Smooth muscle cell (in vitro differentiated cells): ENCODE data around the gene ARHGAP4. TPM values are rescaled to one million over a fixed set of nuclear protein-coding genes. Genes with fewer than 3 reads are reported as not detected.

Source experiments
- DNase-seq: peaks from one replicate; lab custom pipeline; 2025; ENCODE audit not compliant: unreplicated experiment; lab: John Stamatoyannopoulos, UW
- H2AFZ ChIP-seq: fragments of 200-600 bp; sonication (generic); 2 replicates; pipeline ENCODE4 v1.6.0; 2016; ENCODE audit warnings: antibody characterized with exemption, low read depth, mild to moderate bottlenecking
- H3F3A ChIP-seq: fragments of 200-600 bp; sonication (generic); 2 replicates; pipeline ENCODE4 v1.6.0; 2017; ENCODE audit warnings: antibody characterized with exemption, low read depth
- H3K27ac ChIP-seq: fragments of 200-600 bp; sonication (generic); 2 replicates; pipeline ENCODE4 v1.5.1; 2016; ENCODE audit warnings: low read depth, mild to moderate bottlenecking
- H3K27me3 ChIP-seq: fragments of 200-600 bp; sonication (generic); 2 replicates; pipeline ENCODE4 v1.6.1; 2016; ENCODE audit warnings: low read depth, mild to moderate bottlenecking
- H3K36me3 ChIP-seq: fragments of 200-600 bp; sonication (generic); 2 replicates; pipeline ENCODE4 v1.5.1; 2016; ENCODE audit warnings: low read depth
- H3K4me1 ChIP-seq: fragments of 200-600 bp; sonication (generic); 2 replicates; pipeline ENCODE4 v1.5.1; 2016; ENCODE audit warnings: low read depth
- H3K4me2 ChIP-seq: fragments of 200-600 bp; sonication (generic); 2 replicates; pipeline ENCODE4 v1.6.0; 2016; ENCODE audit warnings: mild to moderate bottlenecking
- H3K4me3 ChIP-seq: fragments of 200-600 bp; sonication (generic); 2 replicates; pipeline ENCODE4 v1.5.1; 2016; ENCODE audit warnings: mild to moderate bottlenecking
- H3K79me2 ChIP-seq: fragments of 200-600 bp; sonication (generic); 2 replicates; pipeline ENCODE4 v1.6.0; 2016; ENCODE audit warnings: low read depth, mild to moderate bottlenecking
- H3K9ac ChIP-seq: fragments of 200-600 bp; sonication (generic); 2 replicates; pipeline ENCODE4 v1.6.0; 2016; ENCODE audit warnings: low read depth
- H3K9me3 ChIP-seq: fragments of 200-600 bp; sonication (generic); replicated peaks from 2 replicates; pipeline ENCODE4 v1.5.1; 2016; ENCODE audit warnings: low read depth
- H4K20me1 ChIP-seq: fragments of 200-600 bp; sonication (generic); 2 replicates; pipeline ENCODE4 v1.6.0; 2016; ENCODE audit warnings: low read depth
- CTCF ChIP-seq: fragments of 200-600 bp; sonication (generic); IDR thresholded peaks from 2 replicates; pipeline ENCODE4 v1.5.1; 2017; ENCODE audit warnings: borderline replicate concordance, mild to moderate bottlenecking, antibody characterized with exemption; ENCODE audit not compliant: insufficient read depth, poor library complexity, severe bottlenecking
- WGBS: methylation state at CpG from one replicate; pipeline ENCODE4 v1.1.7; 2016; ENCODE audit warnings: low lambda C conversion rate; 5-methylcytosine and 5-hydroxymethylcytosine counted together
- polyA plus RNA-seq: library from polyadenylated mRNA; unstranded; fragments of >200 nt; fragmentation: Nextera tagmentation; extraction: Ambion mirVana; gene quantifications from 2 replicates; pipeline ENCODE4 v1.2.1, GENCODE V29; 2016
- total RNA-seq: library from RNA; depleted of rRNA; stranded (reverse); fragments of >200 nt; gene quantifications from 2 replicates; pipeline ENCODE4 v1.2.3, GENCODE V29; 2014

Gene ARHGAP4
- total and polyA plus RNA-seq, 2 experiments from 2014 or later: 7.6 to 11.5 TPM

- Histone ChIP-seq H2AFZ (no peak overlapping the region), H3K4me1 (no peaks in the 10 kb centered on the region), H3K9ac (no peak overlapping the region), H3K27me3 (no peaks in the 10 kb centered on the region), H3K27ac (no peak overlapping the region), H3K36me3 (no peaks in the 10 kb centered on the region), H3K4me3 (no peak overlapping the region), H3K9me3 (no peaks in the 10 kb centered on the region), H3K79me2 (no peaks in the 10 kb centered on the region), H4K20me1 (no peaks in the 10 kb centered on the region), H3F3A (no peaks in the 10 kb centered on the region), H3K4me2 (no peak overlapping the region)
- TF ChIP-seq CTCF: no peak
- WGBS: 73% methylated on average over 15 of the region's 18 CpGs
- no peak for DNase-seq
Observed at GRCh38 chrX:153903238-153903980, 22.7 kb downstream of the ARHGAP4 start.

- H3K79me2 ChIP-seq: no peaks in the 10 kb centered on the region
- H2AFZ ChIP-seq: no peak overlapping the region
- H3K4me1 ChIP-seq: no peaks in the 10 kb centered on the region
- no peak for TF ChIP-seq CTCF
- no peak for DNase-seq
- H3K9ac ChIP-seq: no peak overlapping the region
- no peak overlapping the region for H3K27ac ChIP-seq
- H3K9me3 ChIP-seq: no peaks in the 10 kb centered on the region
- WGBS: 53% methylated on average over 9 of the region's 10 CpGs
- no peak overlapping the region for H3K4me3 ChIP-seq
- no peak overlapping the region for H3K4me2 ChIP-seq
- H3K27me3 ChIP-seq: no peaks in the 10 kb centered on the region
- no peaks in the 10 kb centered on the region for H3F3A ChIP-seq
- no peaks in the 10 kb centered on the region for H3K36me3 ChIP-seq
- H4K20me1 ChIP-seq: no peaks in the 10 kb centered on the region
Observed at GRCh38 chrX:153902385-153902784, 23.7 kb downstream of the ARHGAP4 start.

- no peaks in the 10 kb centered on the region for H3K79me2 ChIP-seq
- no peaks in the 10 kb centered on the region for H3K36me3 ChIP-seq
- H3K27me3 ChIP-seq: no peaks in the 10 kb centered on the region
- H3K9ac ChIP-seq: no peak overlapping the region
- WGBS: 70% methylated on average over 8 of the region's 8 CpGs
- TF ChIP-seq CTCF: no peak
- no peaks in the 10 kb centered on the region for H3K9me3 ChIP-seq
- no peak overlapping the region for H2AFZ ChIP-seq
- no peak overlapping the region for H3K4me2 ChIP-seq
- H3K4me1 ChIP-seq: no peaks in the 10 kb centered on the region
- no peak overlapping the region for H3K27ac ChIP-seq
- H3K4me3 ChIP-seq: no peak overlapping the region
- H3F3A ChIP-seq: no peaks in the 10 kb centered on the region
- no peaks in the 10 kb centered on the region for H4K20me1 ChIP-seq
- no peak for DNase-seq
Observed at GRCh38 chrX:153901753-153902140, 24.3 kb downstream of the ARHGAP4 start.
